GM12878 (cell line): ENCODE results near the gene PXT1. TPM values are rescaled to one million over a fixed set of nuclear protein-coding genes. Genes with fewer than 3 reads are reported as not detected.

Experiments
- ATAC-seq: fragments of 200-7000 bp; cut with Tn5 transposase; 3 replicates; pipeline ENCODE4 v1.9.1; 2020; ENCODE audit warnings: mild to moderate bottlenecking, moderate library complexity
- BruUV-seq: library from RNA; stranded (reverse); fragments of 400-500 nt; replicated peaks from 2 replicates; lab custom pipeline; 2021; lab: Mats Ljungman, UMichigan
- CTCF ChIA-PET: fragments of 300-600 bp; sonication (Branson Sonifier 250); formaldehyde crosslinking; extraction: SDS; loops from one replicate; lab custom pipeline; 2021; ENCODE audit warnings: inconsistent platforms; lab: Yijun Ruan, JAX
- POLR2A ChIA-PET: fragments of 350-600 bp; formaldehyde crosslinking; extraction: SDS; loops from one replicate; lab custom pipeline; 2021; ENCODE audit warnings: inconsistent platforms; lab: Charles Lee
- RAD21 ChIA-PET: fragments of 300-600 bp; sonication (Branson Sonifier 250); formaldehyde crosslinking; loops from one replicate; lab custom pipeline; 2023; ENCODE audit warnings: antibody characterized with exemption; ENCODE audit not compliant: unreplicated experiment; lab: Charles Lee
- SMC1A ChIA-PET: fragments of 300-600 bp; sonication (Branson Sonifier 250); formaldehyde crosslinking; loops from one replicate; lab custom pipeline; 2023; ENCODE audit not compliant: unreplicated experiment, uncharacterized antibody; lab: Charles Lee
- DNase-seq: peaks from one replicate; pipeline ENCODE4 v3.0.0-alpha.2; 2011; ENCODE audit warnings: low read depth, low spot score
- FAIRE-seq: peaks from 3 replicates; lab custom pipeline; 2011; peaks lifted over from hg19 to GRCh38; lab: Jason Lieb, UNC
- H2AFZ ChIP-seq: 2 replicates; pipeline ENCODE4 v1.6.0; 2011; ENCODE audit warnings: low read depth, low read length, control low read depth; ENCODE audit not compliant: control insufficient read depth
- H3K27ac ChIP-seq: 2 replicates; pipeline ENCODE4 v1.5.1; 2011; ENCODE audit warnings: control low read depth; ENCODE audit not compliant: control insufficient read depth, insufficient read depth
- H3K27me3 ChIP-seq, 2 experiments: replicated peaks in 1 of 2; 2 replicates each; pipeline versions ENCODE4 v1.6.0 to v1.6.1; 2011; ENCODE audit warnings: low read length in 1 of 2; ENCODE audit not compliant: control insufficient read depth in 2 of 2, insufficient read depth in 2 of 2
- H3K36me3 ChIP-seq, 2 experiments: 2 replicates each; pipeline ENCODE4 v1.5.1; 2011; ENCODE audit warnings: low read length in 1 of 2; ENCODE audit not compliant: control insufficient read depth in 2 of 2, insufficient read depth in 2 of 2
- H3K4me1 ChIP-seq: 2 replicates; pipeline ENCODE4 v1.6.1; 2011; ENCODE audit warnings: mild to moderate bottlenecking, low read length, moderate library complexity, mixed read lengths; ENCODE audit not compliant: control insufficient read depth, insufficient read depth
- H3K4me2 ChIP-seq: 2 replicates; pipeline ENCODE4 v1.6.0; 2011; ENCODE audit warnings: control low read depth; ENCODE audit not compliant: control insufficient read depth, insufficient read depth
- H3K4me3 ChIP-seq: fragments of 200-600 bp; sonication (generic); 2 replicates; pipeline ENCODE4 v1.5.1; 2016
- H3K79me2 ChIP-seq: 2 replicates; pipeline ENCODE4 v1.6.0; 2011; ENCODE audit warnings: low read length; ENCODE audit not compliant: control insufficient read depth, insufficient read depth
- H3K9ac ChIP-seq: 2 replicates; pipeline ENCODE4 v1.8.0; 2011; ENCODE audit warnings: low read length, control low read depth, mixed read lengths; ENCODE audit not compliant: control insufficient read depth, insufficient read depth
- H3K9me3 ChIP-seq: replicated peaks from 3 replicates; pipeline ENCODE4 v1.5.1; 2011; ENCODE audit warnings: mild to moderate bottlenecking, low read length; ENCODE audit not compliant: control insufficient read depth, insufficient read depth
- H4K20me1 ChIP-seq: 2 replicates; pipeline ENCODE4 v1.6.0; 2011; ENCODE audit not compliant: control insufficient read depth, insufficient read depth
- EGR1 ChIP-seq, 2 experiments: IDR thresholded peaks; 1 replicate in 1 of 2; 2 replicates in 1 of 2; pipeline ENCODE4 v1.6.1; 2011 to 2012; ENCODE audit warnings: low read depth in 2 of 2, low read length in 2 of 2, borderline replicate concordance in 1 of 2, mild to moderate bottlenecking in 1 of 2, moderate library complexity in 1 of 2
- IKZF1 ChIP-seq: fragments of 450-650 bp; conservative IDR thresholded peaks from 2 replicates; pipeline ENCODE4 v1.6.1; 2017; ENCODE audit warnings: antibody characterized with exemption, mild to moderate bottlenecking
- LARP7 ChIP-seq: fragments of 450-650 bp; IDR thresholded peaks from 2 replicates; pipeline ENCODE4 v1.6.1; 2017; ENCODE audit warnings: mild to moderate bottlenecking
- MXI1 ChIP-seq: fragments of 150-350 bp; IDR thresholded peaks from 2 replicates; pipeline ENCODE4 v1.6.1; 2011; ENCODE audit warnings: low read depth, mild to moderate bottlenecking, inconsistent platforms, low read length, improper control_type of control experiment
- NFIC ChIP-seq: IDR thresholded peaks from 2 replicates; pipeline ENCODE4 v1.6.1; 2012; ENCODE audit warnings: low read depth, mild to moderate bottlenecking, inconsistent platforms, low read length, moderate library complexity
- RCOR1 ChIP-seq: conservative IDR thresholded peaks from 2 replicates; pipeline ENCODE4 v1.6.1; 2012; ENCODE audit warnings: low read depth, low read length, improper control_type of control experiment
- SPI1 ChIP-seq: IDR thresholded peaks from 2 replicates; pipeline ENCODE4 v1.6.1; 2011; ENCODE audit warnings: low read depth, mild to moderate bottlenecking, low read length, moderate library complexity, borderline replicate concordance; ENCODE audit not compliant: insufficient read depth
- WGBS: methylation state at CpG from one replicate; pipeline ENCODE4 v1.1.6; 2016; ENCODE audit warnings: low lambda C conversion rate; ENCODE audit not compliant: insufficient replicate concordance, insufficient coverage; ENCODE audit errors: missing lambda C conversion rate; 5-methylcytosine and 5-hydroxymethylcytosine counted together
- in situ Hi-C: fragments of 300-500 bp; cut with MboI; formaldehyde crosslinking; loops from 9 replicates; pipeline ENCODE4 v1.14.3; 2018; ENCODE audit warnings: mixed read lengths
- intact Hi-C: fragments of 100-400 bp; cut with micrococcal nuclease; formaldehyde crosslinking; loops from one replicate; pipeline ENCODE4 v1.14.2; 2022; ENCODE audit not compliant: unreplicated experiment
- polyA plus RNA-seq, 11 experiments: library from polyadenylated mRNA; depleted of rRNA in 4 of 11; unstranded in 6 of 11; stranded (reverse) in 5 of 11; fragments of >200 nt; fragmentation: Nextera tagmentation in 4 of 11; fragmentation: Illumina TruSeq in 1 of 11; extraction: Ambion mirVana in 4 of 11; extraction: Trizol in 1 of 11; gene quantifications; 1 replicate in 1 of 11; 2 replicates in 10 of 11; pipeline versions ENCODE4 v1.2.1 to v1.2.3, GENCODE V29; 2011 to 2016; ENCODE audit warnings: inconsistent platforms in 2 of 11, missing spikeins in 2 of 11, low read depth in 1 of 11
- total RNA-seq, 4 experiments: library from RNA; depleted of rRNA in 3 of 4; stranded (reverse); fragments of >200 nt in 3 of 4; fragmentation: Illumina TruSeq in 1 of 4; extraction: Trizol in 1 of 4; gene quantifications; 2 replicates each; pipeline versions ENCODE4 v1.2.1 to v1.2.3, GENCODE V29; 2013 to 2021
- TF ChIP-seq, protein P1 (sequence below): fragments of 450-650 bp; IDR thresholded peaks from 2 replicates; pipeline ENCODE4 v1.6.1; 2018; ENCODE audit warnings: borderline replicate concordance, mild to moderate bottlenecking; ENCODE audit not compliant: partially characterized antibody
- TF ChIP-seq, protein P2 (sequence below): fragments of 450-650 bp; IDR thresholded peaks from 2 replicates; pipeline ENCODE4 v1.6.1; 2017; ENCODE audit warnings: mild to moderate bottlenecking, moderate library complexity
- TF ChIP-seq, protein P3 (sequence below): IDR thresholded peaks from 2 replicates; pipeline ENCODE4 v1.6.1; 2011; ENCODE audit warnings: mild to moderate bottlenecking, low read depth, low read length, moderate library complexity; ENCODE audit not compliant: insufficient replicate concordance

Gene PXT1
- total and polyA plus RNA-seq, 10 of the 15 experiments (the other 5 are each of a cell fraction or from before 2014, with no cell fraction given), result 0.27 to 2.9 (median 0.50) TPM

DNA sequence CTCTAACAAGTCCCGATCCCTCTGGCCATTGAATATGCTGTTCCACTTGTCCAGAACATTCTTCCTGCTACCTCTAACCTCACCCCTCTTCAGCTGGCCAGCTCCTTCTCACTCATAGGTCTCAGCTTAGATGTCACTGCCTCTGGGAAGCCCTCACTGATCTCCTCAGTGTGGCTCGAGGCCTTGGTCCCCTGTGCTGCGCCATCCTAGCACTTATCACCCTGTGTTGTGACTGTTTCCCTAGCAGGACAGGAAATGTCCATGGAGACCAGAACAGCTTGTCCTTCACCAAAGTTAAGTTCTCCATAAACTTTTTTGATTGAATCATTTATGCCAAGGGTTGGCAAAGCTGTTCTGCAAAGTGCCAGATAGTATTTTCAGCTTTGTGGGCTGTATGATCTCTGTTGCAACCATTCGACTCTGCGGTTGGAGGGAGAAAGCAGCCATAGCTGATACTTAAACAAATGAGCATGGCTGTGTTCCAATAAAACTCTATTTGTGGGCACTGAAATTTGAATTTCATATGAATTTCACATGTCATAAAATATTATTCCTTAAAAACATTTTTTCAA is 99.5 kb downstream of the PXT1 start (continued):
- TF ChIP-seq NFIC, result no peak

DNA sequence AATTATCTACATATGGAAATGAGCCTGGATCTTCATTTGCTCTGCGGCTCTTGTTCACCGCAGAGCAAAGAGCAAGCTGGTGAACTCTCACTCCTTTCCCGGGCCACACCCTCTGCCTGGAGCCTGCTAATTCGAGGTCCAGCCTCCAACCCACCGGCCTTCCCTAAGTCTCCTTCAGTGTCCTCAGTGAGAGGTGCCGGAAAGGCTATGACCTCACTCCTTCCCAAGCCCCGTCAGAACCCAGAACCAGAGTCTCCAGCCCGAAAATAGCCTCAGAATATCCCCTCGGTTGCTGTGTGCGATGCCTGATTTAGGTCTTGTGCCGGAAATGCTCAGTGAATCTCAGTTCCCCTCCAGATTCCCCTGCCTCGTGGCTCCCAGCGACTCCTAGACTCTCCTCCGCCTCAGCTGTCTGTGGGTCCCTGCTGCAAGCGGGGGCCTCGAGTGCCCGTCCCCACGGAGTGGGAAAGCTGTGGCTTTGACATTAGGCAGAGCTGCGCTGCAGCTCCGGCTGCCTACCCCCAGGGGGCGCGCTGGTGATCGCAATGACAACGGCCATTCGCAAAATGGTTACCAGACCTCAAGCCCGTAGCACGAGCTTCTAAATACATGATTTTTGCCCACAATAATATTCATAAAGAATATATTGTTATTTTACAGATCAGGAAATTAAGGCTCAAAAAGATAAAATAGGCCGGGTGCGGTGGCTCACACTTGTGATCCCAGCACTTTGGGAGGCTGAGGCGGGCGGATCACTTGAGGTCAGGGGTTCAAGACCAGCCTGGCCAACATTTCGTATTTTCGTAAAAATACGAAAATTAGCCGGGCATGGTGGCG is 101.8 kb downstream of the PXT1 start:
- H3K27ac ChIP-seq, result no peak overlapping the region
- ChIA-PET SMC1A (interaction anchor here (0.7 to 13.7 kb wide), 13 partner anchors 13 to 209 kb away, joined by 3 to 386 read pairs (median 4); no protein-coding TSS in a partner anchor), CTCF (interaction anchor here (0.6 to 19.9 kb wide), 33 partner anchors 9 to 761 kb away, joined by 3 to 483 read pairs (median 4); partner anchors contain the start of gene MAPK14), RAD21 (interaction anchor here (0.6 to 11.6 kb wide), 16 partner anchors 9 to 418 kb away, joined by 3 to 311 read pairs (median 3); no protein-coding TSS in a partner anchor), POLR2A (interaction anchor here (0.6 to 3.3 kb wide), 5 partner anchors 9 to 35 kb away, joined by 3 to 30 read pairs (median 4); no protein-coding TSS in a partner anchor)
- in situ Hi-C loops, result no loop called here
- FAIRE-seq, result peak; percentile 27
- ATAC-seq, result peak; percentile 80
- no peak overlapping the region; the same call in 1 of the 2 replicates for H3K9ac ChIP-seq
- H3K4me1 ChIP-seq, result peaks cover 40% of the 10 kb centered on the region
- BruUV-seq, result no TSS peak
- H3K79me2 ChIP-seq, result no peaks in the 10 kb centered on the region
- H3K4me3 ChIP-seq, result no peak overlapping the region
- peak overlapping the region; percentile 87 for H2AFZ ChIP-seq
- intact Hi-C loops, result loop anchor here (1.0 kb wide), 1 partner anchor 19 kb away; no protein-coding TSS in a partner anchor
- no peaks in the 10 kb centered on the region for H4K20me1 ChIP-seq
- H3K9me3 ChIP-seq, result no peaks in the 10 kb centered on the region
- peak; percentile 34 for DNase-seq
- 12% methylated on average over 36 of the region's 36 CpGs for WGBS
- no peaks in the 10 kb centered on the region for H3K36me3 ChIP-seq
- peak overlapping the region; percentile 60 for H3K4me2 ChIP-seq
- H3K27me3 ChIP-seq, result no peaks in the 10 kb centered on the region
- TF ChIP-seq, protein P1, sequence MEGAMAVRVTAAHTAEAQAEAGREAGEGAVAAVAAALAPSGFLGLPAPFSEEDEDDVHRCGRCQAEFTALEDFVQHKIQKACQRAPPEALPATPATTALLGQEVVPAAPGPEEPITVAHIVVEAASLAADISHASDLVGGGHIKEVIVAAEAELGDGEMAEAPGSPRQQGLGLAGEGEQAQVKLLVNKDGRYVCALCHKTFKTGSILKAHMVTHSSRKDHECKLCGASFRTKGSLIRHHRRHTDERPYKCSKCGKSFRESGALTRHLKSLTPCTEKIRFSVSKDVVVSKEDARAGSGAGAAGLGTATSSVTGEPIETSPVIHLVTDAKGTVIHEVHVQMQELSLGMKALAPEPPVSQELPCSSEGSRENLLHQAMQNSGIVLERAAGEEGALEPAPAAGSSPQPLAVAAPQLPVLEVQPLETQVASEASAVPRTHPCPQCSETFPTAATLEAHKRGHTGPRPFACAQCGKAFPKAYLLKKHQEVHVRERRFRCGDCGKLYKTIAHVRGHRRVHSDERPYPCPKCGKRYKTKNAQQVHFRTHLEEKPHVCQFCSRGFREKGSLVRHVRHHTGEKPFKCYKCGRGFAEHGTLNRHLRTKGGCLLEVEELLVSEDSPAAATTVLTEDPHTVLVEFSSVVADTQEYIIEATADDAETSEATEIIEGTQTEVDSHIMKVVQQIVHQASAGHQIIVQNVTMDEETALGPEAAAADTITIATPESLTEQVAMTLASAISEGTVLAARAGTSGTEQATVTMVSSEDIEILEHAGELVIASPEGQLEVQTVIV, result no peak
- TF ChIP-seq MXI1 (peak; percentile 39; the same call in 1 of the 2 replicates), RCOR1 (0 out of 2 replicates have a peak, but pooled peaks have one; percentile 52), LARP7 (no peak), EGR1 (IDR thresholded peaks at IDR 0.05; ENCODE audit: borderline replicate concordance in 1 of 2, low read depth in 2 of 2, low read length in 2 of 2) (no peak), SPI1 (peak; percentile 84), IKZF1 (peak; percentile 65; the same call in 1 of the 2 replicates)
- TF ChIP-seq, protein P2, sequence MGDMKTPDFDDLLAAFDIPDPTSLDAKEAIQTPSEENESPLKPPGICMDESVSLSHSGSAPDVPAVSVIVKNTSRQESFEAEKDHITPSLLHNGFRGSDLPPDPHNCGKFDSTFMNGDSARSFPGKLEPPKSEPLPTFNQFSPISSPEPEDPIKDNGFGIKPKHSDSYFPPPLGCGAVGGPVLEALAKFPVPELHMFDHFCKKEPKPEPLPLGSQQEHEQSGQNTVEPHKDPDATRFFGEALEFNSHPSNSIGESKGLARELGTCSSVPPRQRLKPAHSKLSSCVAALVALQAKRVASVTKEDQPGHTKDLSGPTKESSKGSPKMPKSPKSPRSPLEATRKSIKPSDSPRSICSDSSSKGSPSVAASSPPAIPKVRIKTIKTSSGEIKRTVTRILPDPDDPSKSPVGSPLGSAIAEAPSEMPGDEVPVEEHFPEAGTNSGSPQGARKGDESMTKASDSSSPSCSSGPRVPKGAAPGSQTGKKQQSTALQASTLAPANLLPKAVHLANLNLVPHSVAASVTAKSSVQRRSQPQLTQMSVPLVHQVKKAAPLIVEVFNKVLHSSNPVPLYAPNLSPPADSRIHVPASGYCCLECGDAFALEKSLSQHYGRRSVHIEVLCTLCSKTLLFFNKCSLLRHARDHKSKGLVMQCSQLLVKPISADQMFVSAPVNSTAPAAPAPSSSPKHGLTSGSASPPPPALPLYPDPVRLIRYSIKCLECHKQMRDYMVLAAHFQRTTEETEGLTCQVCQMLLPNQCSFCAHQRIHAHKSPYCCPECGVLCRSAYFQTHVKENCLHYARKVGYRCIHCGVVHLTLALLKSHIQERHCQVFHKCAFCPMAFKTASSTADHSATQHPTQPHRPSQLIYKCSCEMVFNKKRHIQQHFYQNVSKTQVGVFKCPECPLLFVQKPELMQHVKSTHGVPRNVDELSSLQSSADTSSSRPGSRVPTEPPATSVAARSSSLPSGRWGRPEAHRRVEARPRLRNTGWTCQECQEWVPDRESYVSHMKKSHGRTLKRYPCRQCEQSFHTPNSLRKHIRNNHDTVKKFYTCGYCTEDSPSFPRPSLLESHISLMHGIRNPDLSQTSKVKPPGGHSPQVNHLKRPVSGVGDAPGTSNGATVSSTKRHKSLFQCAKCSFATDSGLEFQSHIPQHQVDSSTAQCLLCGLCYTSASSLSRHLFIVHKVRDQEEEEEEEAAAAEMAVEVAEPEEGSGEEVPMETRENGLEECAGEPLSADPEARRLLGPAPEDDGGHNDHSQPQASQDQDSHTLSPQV, result no peak
- TF ChIP-seq, protein P3, sequence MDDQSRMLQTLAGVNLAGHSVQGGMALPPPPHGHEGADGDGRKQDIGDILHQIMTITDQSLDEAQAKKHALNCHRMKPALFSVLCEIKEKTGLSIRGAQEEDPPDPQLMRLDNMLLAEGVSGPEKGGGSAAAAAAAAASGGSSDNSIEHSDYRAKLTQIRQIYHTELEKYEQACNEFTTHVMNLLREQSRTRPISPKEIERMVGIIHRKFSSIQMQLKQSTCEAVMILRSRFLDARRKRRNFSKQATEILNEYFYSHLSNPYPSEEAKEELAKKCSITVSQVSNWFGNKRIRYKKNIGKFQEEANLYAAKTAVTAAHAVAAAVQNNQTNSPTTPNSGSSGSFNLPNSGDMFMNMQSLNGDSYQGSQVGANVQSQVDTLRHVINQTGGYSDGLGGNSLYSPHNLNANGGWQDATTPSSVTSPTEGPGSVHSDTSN, result no peak
